NOMO-1 (cell line): ENCODE measurements around the gene RGR.

Experiments used
- DNase-seq, 2 experiments: peaks; one replicate each; lab custom pipeline; 2025; ENCODE audit not compliant: unreplicated experiment in 2 of 2; lab: John Stamatoyannopoulos, UW

Gene RGR, protein sequence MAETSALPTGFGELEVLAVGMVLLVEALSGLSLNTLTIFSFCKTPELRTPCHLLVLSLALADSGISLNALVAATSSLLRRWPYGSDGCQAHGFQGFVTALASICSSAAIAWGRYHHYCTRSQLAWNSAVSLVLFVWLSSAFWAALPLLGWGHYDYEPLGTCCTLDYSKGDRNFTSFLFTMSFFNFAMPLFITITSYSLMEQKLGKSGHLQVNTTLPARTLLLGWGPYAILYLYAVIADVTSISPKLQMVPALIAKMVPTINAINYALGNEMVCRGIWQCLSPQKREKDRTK

GRCh38 chr10:84244651-84245270 lies at the start of gene RGR:
RGR (plus strand) TSS chr10:84245053; CDS start chr10:84245091, 38 bp downstream.
- no peak for DNase-seq

DNA sequence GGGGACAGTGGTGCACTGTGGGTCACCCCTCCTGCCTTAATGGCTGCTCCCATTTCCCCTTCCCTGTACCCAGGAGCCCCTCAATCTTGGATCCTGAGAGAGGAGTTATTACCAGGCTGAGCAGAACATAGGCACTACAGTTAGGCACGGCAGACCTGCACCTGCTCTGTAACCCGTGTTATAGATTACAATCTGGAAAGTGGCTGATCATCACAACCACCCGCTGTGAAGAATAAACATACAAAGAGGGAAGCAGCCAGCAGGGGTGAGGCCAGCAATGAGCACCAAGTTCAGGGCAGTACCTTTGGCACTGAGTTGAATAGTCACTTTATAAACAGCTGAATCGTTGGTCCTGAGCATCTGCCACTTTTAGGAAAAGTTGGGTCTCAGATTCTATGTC lies 48.8 kb upstream of the RGR start:
- DNase-seq: no peak

GRCh38 chr10:84196941-84197340 lies 47.9 kb upstream of the RGR start:
- DNase-seq: no peak

- no peak for DNase-seq
These were observed 47.2 kb upstream of the RGR start for GRCh38 chr10:84197643-84198042.

DNA sequence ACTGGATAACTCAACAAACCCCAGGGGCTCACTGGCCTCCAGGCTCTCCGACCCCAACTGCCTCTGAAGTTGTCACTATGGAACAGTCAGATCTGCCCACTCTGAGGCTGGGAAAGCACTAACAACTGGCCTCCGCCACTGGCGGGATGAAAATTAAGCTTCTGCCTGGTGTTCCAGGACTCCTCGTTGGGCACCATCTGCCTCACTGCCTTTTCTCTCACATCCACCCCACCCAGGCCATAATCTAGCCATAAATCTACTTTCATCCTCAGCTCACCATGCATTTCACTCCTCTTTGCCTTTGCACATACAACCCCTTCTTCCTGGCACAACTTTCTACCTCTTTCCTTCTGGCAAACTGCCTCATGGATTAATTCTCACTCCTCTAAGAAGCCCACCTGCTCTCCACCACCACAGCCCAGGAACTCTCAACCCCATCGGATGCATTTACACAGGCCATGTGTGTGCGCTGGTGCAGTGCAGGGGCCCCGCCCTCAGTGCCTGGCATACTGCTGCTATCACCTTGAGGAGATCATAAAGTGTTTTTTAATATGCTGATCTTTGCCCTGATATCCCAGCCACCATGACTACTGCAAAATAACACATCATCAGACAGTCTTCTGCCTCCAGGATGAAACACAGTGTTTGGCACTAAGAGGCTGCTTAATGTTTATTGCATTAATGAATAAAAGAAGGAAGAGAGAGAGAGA lies 46.5 kb upstream of the RGR start:
- DNase-seq: no peak

DNA sequence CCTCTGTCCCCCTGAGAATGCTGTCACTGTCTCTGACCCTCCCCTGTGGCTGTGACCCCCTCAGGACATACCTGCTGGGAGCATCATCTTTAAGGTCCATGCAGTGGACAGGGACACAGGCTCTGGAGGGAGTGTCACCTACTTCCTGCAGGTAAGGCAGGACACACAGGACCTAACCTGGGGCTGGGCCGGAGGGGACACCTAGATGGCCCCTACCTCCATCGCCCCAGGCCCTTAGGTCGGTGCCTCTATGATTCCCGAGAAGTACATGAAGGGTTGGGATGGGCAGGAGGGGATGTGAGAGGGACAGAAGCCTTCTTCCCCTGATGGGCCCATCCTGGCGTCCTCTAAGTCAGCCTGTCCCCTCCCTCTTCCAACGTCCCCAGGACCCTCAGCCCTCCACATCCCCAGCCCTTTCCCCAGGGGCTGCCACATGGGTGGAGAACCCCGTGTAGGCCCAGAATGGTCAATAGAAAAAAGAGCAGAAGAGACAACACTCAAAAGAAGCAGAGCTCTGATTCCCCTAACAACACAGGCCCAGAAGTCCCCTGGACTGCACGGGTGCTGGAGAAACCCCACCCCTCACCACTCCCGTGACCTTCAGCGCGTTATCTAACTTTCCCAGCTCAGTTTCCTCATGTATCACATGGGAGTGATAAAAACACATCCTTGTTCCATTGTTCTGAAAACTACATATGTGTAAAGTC lies 44.2 kb upstream of the RGR start:
- no peak for DNase-seq

- DNase-seq: no peak
These were observed 43.6 kb upstream of the RGR start for GRCh38 chr10:84201244-84201606.

- no peak for DNase-seq
These were observed 43.2 kb upstream of the RGR start for GRCh38 chr10:84201682-84202081.

DNA sequence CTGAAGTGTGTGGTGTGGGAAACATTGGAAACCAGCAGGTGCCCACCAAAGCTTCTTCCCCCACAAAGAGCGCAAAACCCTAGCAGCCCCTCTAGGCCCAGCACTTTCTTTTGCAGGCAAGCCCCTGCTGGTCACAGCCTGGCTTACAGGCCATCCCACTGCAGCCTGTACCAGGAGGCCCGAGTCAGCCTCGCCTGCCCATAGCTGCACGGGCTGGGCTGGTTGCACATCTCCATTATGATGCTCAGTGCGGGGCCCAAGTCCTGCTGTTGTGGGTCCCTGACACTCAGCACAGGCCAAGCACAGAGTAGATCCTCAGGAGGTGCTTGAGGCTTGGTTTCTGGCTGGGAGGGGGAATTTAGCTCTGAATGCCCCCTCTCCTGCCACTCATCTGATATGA lies 42.5 kb upstream of the RGR start:
- DNase-seq: no peak

- peak; percentile 11 to 26 for DNase-seq
These were observed 40.7 kb upstream of the RGR start for GRCh38 chr10:84204122-84204521.

DNA sequence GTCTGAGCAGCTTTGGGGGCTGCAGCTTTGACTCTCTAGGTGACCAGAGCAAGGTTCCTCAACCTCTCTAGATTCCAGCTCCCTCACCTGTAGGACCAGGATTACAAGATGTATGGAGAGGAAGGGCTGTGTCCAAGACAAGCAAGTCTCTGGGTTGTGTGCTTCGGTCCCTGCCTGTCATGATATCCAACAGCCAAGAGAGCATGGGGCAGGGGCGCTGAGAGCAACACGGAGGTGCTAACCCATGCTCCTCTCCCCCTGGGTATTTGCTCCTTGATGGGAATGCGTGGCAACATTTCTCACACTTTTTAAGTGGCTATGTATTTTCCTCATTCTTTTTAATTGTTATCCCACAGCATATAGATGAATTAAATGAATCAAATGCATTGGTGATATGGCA lies 40.2 kb upstream of the RGR start:
- DNase-seq: no peak

DNA sequence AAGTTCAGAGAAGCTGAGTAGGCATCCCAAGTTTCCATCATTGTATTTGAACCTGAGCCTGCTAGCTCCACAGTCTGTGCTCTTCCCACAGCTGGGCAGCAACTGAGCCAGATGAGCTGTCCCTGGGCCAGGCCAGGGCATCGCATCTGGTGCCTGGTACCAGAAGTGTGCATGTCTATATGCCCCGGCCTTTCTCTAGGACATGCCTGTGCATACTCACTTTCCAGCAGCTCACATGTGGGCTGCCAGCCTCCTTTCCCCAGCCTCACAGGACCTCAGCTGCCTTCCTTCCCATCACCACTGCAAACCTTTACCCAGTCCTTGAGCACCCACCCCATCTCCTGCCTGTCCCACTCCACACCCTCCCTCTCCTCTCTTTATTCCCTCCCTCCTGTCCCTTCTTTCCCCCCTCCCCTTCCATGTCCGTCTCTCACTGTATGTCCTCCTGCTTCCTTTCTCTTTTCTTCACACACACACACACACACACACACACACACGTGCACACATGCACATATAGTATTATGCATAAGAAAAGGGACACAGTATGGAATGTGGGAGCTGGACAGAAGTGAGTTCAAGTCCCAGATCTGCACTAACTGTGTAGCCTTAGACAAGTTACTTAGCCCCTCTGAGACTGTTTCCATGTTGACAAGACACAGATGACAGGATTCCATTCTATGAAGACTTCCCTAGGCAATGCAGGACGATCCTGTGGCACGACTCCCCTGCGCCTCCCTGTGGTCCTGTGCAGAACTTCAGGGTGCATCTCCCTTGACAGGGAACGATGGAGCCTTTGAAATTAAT lies 39.6 kb upstream of the RGR start:
- peak; percentile 39 to 62 for DNase-seq

- no peak for DNase-seq
These were observed 38.9 kb upstream of the RGR start for GRCh38 chr10:84205853-84206525.

DNA sequence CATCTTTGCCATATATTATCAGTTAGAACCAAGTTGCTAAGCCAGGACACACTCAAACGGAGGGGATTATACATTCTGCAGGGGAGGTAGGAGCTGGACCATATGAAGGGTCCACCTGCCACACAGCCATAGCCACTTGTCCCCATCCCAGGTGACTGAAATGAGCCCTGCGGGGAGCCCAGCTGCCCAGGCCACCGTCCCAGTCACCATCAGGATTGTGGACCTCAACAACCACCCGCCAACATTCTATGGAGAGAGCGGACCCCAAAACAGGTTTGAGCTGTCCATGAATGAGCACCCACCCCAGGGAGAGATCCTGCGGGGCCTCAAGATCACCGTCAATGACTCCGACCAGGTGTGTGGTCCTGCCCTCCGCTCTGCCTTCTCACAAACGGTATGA lies 36.8 kb upstream of the RGR start:
- no peak for DNase-seq

DNA sequence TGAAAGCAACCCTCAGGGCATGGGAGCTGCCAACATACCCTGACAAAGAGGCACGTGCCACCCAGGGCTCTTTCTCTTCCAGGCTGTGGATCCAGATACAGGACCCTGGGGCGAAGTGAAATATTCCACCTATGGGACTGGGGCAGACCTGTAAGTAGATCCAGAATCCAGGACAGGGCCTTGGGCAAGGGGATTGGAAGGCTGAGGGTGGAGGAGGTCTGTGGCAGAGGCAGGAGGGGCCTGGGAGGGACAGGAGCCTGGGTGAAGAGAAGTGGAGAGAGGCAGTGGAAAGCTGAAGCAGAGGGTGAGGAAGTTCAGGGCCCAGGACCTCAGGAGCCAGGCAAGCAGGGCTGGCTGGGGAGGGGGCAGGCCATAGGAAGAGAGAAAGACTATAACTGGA lies 33.3 kb upstream of the RGR start:
- DNase-seq: no peak

DNA sequence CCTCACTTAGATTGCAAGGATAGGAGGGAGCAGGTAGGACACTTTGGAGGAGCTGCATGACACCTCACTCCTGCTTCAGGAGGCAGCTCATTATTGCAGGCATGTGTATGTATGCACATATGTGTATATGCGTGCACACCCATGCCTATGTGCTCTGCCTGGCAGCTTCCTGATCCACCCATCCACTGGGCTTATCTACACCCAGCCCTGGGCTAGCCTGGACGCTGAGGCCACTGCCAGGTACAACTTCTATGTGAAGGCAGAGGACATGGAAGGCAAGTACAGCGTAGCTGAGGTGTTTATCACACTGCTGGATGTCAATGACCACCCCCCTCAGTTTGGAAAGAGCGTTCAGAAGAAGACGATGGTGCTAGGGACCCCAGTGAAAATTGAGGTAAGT lies 32.8 kb upstream of the RGR start:
- no peak for DNase-seq

DNA sequence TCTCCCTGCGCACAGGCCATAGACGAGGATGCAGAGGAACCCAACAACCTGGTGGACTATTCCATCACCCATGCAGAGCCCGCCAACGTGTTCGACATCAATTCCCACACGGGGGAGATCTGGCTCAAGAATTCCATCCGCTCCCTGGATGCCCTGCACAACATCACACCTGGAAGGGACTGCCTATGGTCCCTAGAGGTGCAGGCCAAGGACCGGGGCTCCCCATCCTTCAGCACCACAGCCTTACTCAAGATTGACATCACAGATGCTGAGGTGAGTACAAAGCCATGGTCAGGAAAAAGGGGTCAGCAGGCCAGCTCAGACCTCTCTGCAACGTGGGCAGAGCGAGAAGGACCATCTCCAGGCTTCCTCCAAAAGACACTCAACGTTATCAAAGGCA lies 31.8 kb upstream of the RGR start:
- no peak for DNase-seq

DNA sequence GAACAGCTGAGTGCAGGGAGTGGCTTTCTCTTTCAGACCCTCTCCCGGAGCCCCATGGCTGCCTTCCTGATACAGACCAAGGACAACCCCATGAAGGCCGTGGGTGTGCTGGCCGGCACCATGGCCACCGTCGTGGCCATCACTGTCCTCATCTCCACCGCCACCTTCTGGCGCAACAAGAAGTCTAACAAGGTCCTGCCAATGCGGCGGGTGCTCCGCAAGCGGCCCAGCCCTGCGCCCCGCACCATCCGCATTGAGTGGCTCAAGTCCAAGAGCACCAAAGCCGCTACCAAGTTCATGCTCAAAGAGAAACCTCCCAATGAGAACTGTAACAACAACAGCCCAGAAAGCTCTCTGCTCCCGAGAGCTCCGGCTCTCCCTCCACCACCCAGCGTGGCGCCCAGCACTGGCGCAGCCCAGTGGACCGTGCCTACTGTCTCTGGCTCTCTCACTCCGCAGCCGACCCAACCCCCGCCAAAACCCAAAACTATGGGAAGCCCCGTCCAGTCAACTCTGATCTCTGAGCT lies 30.7 kb upstream of the RGR start:
- DNase-seq: no peak

DNA sequence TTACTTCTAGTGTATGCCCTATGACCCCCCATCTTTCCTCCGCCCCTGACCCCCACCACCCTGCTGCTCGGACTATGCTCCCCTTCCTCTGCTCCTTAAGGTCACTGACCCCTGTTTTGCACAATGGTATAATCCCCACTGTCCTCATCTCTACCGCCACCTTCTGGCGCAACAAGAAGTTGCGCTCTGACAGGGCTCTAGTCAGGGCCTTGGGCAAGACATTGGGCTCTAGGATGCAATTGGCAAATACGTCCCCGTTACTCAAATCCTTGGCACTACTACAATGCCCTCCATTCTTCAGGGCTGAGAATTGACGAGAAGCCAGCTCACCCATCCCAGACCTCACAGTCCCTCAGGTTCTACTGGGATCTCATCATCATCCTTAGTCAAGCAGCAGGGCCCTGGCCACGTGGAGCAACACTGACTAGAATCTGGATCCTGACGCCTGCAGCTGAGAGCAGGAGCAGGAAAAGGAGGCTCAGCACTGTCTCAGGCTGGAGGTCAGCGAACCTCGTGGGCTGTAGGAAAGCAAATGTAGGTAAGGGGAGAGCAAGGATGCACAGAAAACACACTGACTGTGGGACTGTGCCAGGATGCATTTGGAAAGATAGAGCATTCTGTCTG lies 30.1 kb upstream of the RGR start:
- DNase-seq: peak in 1 of 2 experiments; percentile 10
